ENCODE measurements around the gene SKI. TPM values are rescaled to one million over a fixed set of nuclear protein-coding genes. Genes with fewer than 3 reads are reported as not detected.
A peak's percentile ranks its signal among the peaks of the same experiment; 100 is the strongest.

Gene SKI
- total RNA-seq, 1 donor from 2014 or later = 116 TPM

DNA sequence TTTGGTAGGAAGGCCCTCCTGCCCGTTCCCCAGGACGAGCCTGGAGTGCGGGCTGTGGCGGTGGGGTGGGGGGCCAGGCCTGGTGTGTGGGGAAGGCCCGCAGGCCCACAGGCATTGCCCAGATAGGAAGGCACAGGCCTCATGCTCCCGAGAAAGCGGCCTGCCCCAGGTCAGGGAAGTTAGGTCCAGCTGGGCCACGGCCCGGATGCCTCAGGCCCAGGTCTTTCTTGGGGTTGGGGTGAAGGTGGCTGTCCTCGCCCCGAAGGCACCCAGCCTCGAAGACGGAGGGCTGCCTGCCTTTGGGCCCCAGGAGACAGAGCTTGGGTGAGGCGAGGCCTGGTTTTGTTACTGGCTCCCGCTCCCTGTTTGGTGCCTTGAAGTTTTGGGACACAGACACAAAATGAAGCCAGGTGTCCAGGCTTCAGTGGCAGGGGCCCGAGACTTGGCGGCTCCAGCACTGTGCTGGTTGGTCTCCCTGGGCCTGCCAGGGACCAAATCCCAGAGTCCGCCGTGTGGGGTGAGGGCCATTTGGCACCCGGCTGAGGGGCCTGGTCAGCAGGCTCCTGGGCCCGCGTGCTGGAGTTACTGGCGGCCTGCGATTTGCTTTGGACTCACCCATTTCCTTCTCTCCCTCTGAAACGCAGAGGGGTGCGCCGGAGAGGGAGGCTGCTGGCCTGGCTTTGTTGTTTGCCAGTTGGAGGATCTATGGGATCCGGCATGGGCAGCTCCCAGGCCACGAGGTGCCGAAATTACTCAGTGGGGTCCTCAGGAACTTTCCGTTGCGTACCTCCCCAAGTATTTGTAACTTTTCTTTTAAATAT, 2.0 kb downstream of the SKI start:
- peak overlapping the region; percentile 98 for H3K27ac Mint-ChIP-seq (ENCODE audit: unreplicated experiment)
- H3K36me3 Mint-ChIP-seq (ENCODE audit: low read depth) = peaks cover 8% of the 10 kb centered on the region
- no peak for DNase-seq (ENCODE audit: low spot score)
- H3K27me3 Mint-ChIP-seq (ENCODE audit: low read depth) = no peaks in the 10 kb centered on the region
- peak; percentile 9 for TF ChIP-seq CTCF (IDR thresholded peaks at IDR 0.05)
- peak overlapping the region; percentile 97 for H3K4me3 Mint-ChIP-seq (ENCODE audit: unreplicated experiment)
- no peaks in the 10 kb centered on the region for H3K9me3 Mint-ChIP-seq (ENCODE audit: low read depth)
- H3K4me1 Mint-ChIP-seq (ENCODE audit: low read depth) = peaks cover 50% of the 10 kb centered on the region

DNA sequence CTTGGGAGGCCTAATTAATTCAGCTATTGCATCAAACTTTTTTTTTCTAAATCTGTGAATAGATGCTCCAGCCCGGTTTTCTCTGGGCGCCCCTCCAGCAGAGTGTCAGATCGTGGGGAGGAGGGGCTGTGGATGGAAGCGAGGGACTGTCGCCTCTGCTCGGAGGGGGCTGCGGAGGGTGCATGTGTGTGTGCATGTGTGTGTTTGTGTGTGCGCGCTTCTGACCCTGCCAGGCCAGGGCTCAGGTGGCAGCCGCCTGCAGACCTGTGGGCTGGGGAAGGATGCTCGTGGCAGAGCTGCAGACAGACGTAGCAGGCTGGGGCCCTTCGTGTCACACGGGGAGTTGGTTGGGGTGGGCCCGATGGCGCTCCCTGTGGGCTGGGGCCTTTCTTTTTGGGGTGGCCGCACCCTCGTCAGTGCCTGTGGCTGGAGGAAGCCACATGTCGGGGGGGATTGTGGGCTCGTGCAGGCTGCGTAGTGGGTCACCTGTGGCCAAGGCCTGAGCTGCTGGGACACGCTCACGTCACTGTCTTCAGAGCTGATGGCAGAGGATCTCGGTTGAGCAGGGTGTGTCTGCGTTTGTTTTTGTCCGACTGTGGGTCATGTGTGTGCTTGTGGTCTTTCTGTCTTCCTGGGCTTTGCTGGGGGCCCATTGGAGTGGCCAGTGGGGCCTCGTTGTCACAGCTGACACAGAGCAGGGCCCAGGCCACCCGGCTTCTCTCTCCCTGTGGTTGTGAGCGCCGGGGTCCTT, 2.8 kb downstream of the SKI start:
- Mint-ChIP-seq H3K4me1 (ENCODE audit: low read depth) (peaks cover 58% of the 10 kb centered on the region), H3K36me3 (ENCODE audit: low read depth) (peaks cover 8% of the 10 kb centered on the region), H3K9me3 (ENCODE audit: low read depth) (no peaks in the 10 kb centered on the region), H3K27ac (ENCODE audit: unreplicated experiment) (peak overlapping the region; percentile 98), H3K27me3 (ENCODE audit: low read depth) (no peaks in the 10 kb centered on the region), H3K4me3 (ENCODE audit: unreplicated experiment) (peak overlapping the region; percentile 97)
- DNase-seq (ENCODE audit: low spot score) = peak; percentile 87
- no peak for TF ChIP-seq CTCF (IDR thresholded peaks at IDR 0.05)

DNA sequence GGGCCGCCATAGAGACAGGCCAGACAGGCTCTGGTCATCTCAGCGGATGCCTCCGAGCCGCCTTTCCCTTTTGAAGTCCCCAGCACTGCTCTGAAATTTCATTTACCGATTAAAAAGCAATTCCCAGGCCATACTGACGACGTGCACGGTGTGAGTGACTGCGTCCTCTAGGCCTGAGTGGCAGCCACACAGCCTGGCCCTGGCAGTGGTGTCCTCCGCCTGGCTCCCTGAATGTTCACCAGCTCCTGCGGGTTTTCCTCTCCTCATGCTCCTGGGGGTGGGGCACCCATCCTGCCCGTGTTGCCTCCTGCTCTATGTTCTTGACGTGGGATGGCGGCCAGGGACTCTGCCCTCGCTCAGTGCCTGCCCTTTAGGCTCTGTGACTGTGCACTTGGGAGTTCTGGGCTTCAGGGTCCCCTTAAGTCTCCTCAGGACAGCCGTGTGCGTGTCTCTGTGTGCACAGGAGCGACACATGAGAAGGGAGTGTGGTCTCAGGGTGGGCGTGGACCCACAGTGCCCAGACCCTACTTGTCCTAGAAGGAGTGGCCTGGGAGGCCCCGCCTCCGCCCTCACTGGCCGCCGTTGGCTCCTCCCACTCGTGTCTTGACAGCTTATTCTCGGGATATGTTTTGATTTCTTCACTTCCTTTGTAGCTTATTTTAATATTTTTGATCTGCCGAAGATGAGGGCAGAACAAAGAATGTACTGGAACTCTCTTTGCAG, 3.6 kb downstream of the SKI start:
- peaks cover 62% of the 10 kb centered on the region for H3K4me1 Mint-ChIP-seq (ENCODE audit: low read depth)
- TF ChIP-seq CTCF (IDR thresholded peaks at IDR 0.05) = no peak
- no peaks in the 10 kb centered on the region for H3K27me3 Mint-ChIP-seq (ENCODE audit: low read depth)
- peak overlapping the region; percentile 97 for H3K4me3 Mint-ChIP-seq (ENCODE audit: unreplicated experiment)
- H3K27ac Mint-ChIP-seq (ENCODE audit: unreplicated experiment) = peak overlapping the region; percentile 98
- DNase-seq (ENCODE audit: low spot score) = peak; percentile 97
- peaks cover 8% of the 10 kb centered on the region for H3K36me3 Mint-ChIP-seq (ENCODE audit: low read depth)
- no peaks in the 10 kb centered on the region for H3K9me3 Mint-ChIP-seq (ENCODE audit: low read depth)

DNA sequence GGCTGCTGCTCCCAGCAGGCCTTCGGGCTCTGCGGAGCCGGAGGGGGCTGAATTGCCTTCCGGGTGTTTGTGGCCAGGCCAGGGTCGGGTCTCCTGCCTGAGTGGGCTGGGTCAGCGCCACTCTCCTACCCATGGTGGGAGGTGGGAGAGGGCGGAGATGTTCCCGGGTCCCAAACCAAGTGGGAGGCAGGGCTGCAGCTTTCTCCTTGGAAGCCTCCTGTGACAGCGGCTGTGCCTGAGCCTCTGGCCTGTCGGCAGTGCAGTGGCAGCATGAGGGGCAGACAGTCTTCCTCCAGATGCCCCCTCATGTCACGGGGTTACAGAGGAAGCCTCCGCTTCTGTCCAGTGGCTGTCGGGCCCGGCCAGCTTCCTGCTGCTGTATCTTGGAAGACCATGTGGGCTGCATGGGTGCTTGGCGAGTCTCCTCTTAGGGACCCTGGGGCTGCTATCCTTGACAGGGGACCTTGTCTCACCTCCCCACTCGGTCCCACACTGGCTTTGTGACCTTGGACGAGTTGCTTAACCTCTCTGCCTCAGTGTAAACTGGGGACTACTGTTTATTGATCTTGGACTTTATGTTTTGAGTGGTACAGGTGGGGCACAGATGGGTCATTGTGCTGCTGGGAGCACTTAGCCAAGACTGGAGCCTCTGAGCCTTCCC, 4.3 kb downstream of the SKI start:
- no peaks in the 10 kb centered on the region for H3K9me3 Mint-ChIP-seq (ENCODE audit: low read depth)
- peaks cover 8% of the 10 kb centered on the region for H3K36me3 Mint-ChIP-seq (ENCODE audit: low read depth)
- H3K4me1 Mint-ChIP-seq (ENCODE audit: low read depth) = peaks cover 69% of the 10 kb centered on the region
- H3K27me3 Mint-ChIP-seq (ENCODE audit: low read depth) = no peaks in the 10 kb centered on the region
- H3K4me3 Mint-ChIP-seq (ENCODE audit: unreplicated experiment) = peak overlapping the region; percentile 97
- TF ChIP-seq CTCF (IDR thresholded peaks at IDR 0.05) = no peak
- DNase-seq (ENCODE audit: low spot score) = peak; percentile 90
- H3K27ac Mint-ChIP-seq (ENCODE audit: unreplicated experiment) = peak overlapping the region; percentile 98
